GM23248 (cell line): Measurements from ENCODE around the gene ASF1B. TPM values are rescaled to one million over a fixed set of nuclear protein-coding genes. Genes with fewer than 3 reads are reported as not detected.
"Not testable (repeated sequence)": the region's sequence is repeated elsewhere in the genome, so short reads cannot be mapped to it uniquely, and the experiment has no call there.

Experiments
- DNase-seq: peaks from one replicate; pipeline ENCODE4 v3.0.0-alpha.2; 2015
- H2AFZ ChIP-seq: fragments of 200-600 bp; sonication (generic); 2 replicates; pipeline ENCODE4 v1.6.1; 2016; ENCODE audit warnings: antibody characterized with exemption
- H3F3A ChIP-seq: fragments of 200-600 bp; sonication (generic); 2 replicates; pipeline ENCODE4 v1.6.1; 2016; ENCODE audit warnings: mild to moderate bottlenecking, antibody characterized with exemption, mixed run types; ENCODE audit not compliant: insufficient read depth
- H3K27ac ChIP-seq: fragments of 200-600 bp; sonication (generic); 2 replicates; pipeline ENCODE4 v1.5.1; 2016; ENCODE audit warnings: mild to moderate bottlenecking
- H3K27me3 ChIP-seq: fragments of 200-600 bp; sonication (generic); replicated peaks from 2 replicates; pipeline ENCODE4 v1.6.1; 2016; ENCODE audit warnings: mild to moderate bottlenecking; ENCODE audit not compliant: insufficient read depth
- H3K36me3 ChIP-seq: fragments of 200-600 bp; sonication (generic); 2 replicates; pipeline ENCODE4 v1.6.1; 2016; ENCODE audit warnings: low read depth, mild to moderate bottlenecking
- H3K4me1 ChIP-seq: fragments of 200-600 bp; sonication (generic); 2 replicates; pipeline ENCODE4 v1.6.1; 2016; ENCODE audit warnings: mild to moderate bottlenecking; ENCODE audit not compliant: insufficient read depth
- H3K4me2 ChIP-seq: fragments of 200-600 bp; sonication (generic); one replicate; pipeline ENCODE4 v1.6.1; 2016; ENCODE audit warnings: mild to moderate bottlenecking; ENCODE audit not compliant: unreplicated experiment
- H3K4me3 ChIP-seq: fragments of 200-600 bp; sonication (generic); 2 replicates; pipeline ENCODE4 v1.5.1; 2016; ENCODE audit warnings: mild to moderate bottlenecking
- H3K79me2 ChIP-seq: fragments of 200-600 bp; sonication (generic); 2 replicates; pipeline ENCODE4 v1.6.1; 2016; ENCODE audit warnings: mild to moderate bottlenecking; ENCODE audit not compliant: insufficient read depth
- H3K9ac ChIP-seq: fragments of 200-600 bp; sonication (generic); 2 replicates; pipeline ENCODE4 v1.6.1; 2016; ENCODE audit warnings: mild to moderate bottlenecking
- H3K9me2 ChIP-seq: fragments of 200-600 bp; sonication (generic); 2 replicates; pipeline ENCODE4 v1.6.1; 2016; ENCODE audit warnings: mixed run types, mild to moderate bottlenecking, moderate library complexity; ENCODE audit not compliant: insufficient read depth
- H3K9me3 ChIP-seq: fragments of 200-600 bp; sonication (generic); one replicate; pipeline ENCODE4 v1.6.1; 2017; ENCODE audit warnings: low read depth
- H4K20me1 ChIP-seq: fragments of 200-600 bp; sonication (generic); 2 replicates; pipeline ENCODE4 v1.6.0; 2016; ENCODE audit not compliant: insufficient read depth
- EZH2 ChIP-seq: fragments of 200-600 bp; sonication (generic); IDR thresholded peaks from 2 replicates; pipeline ENCODE4 v1.6.1; 2018; ENCODE audit warnings: antibody characterized with exemption, mild to moderate bottlenecking; ENCODE audit not compliant: insufficient read depth, poor library complexity, severe bottlenecking
- EZH2phosphoT487 ChIP-seq: fragments of 200-600 bp; sonication (generic); IDR thresholded peaks from 2 replicates; pipeline ENCODE4 v1.6.1; 2018; ENCODE audit warnings: antibody characterized with exemption, moderate library complexity, mild to moderate bottlenecking, low read depth; ENCODE audit not compliant: insufficient read depth
- WGBS, 2 experiments: methylation state at CpG; one replicate each; pipeline ENCODE4 v1.1.6; 2015 to 2017; ENCODE audit warnings: low lambda C conversion rate in 2 of 2, low coverage in 1 of 2; ENCODE audit errors: missing lambda C conversion rate in 2 of 2; 5-methylcytosine and 5-hydroxymethylcytosine counted together
- in situ Hi-C: fragments of 300-500 bp; cut with MboI; formaldehyde crosslinking; loops from 2 replicates; pipeline ENCODE4 v1.15.0; 2020
- polyA plus RNA-seq: library from polyadenylated mRNA; unstranded; fragments of >200 nt; fragmentation: Nextera tagmentation; extraction: Ambion mirVana; gene quantifications from 2 replicates; pipeline ENCODE4 v1.2.1, GENCODE V29; 2016
- total RNA-seq: library from RNA; depleted of rRNA; stranded (reverse); fragments of >200 nt; shearing (Covaris generic); gene quantifications from 2 replicates; pipeline ENCODE4 v1.2.3, GENCODE V29; 2014; rRNA removed

ASF1B gene
- 7.6 and 11.2 TPM in 2 replicates for total RNA-seq
- polyA plus RNA-seq = 18.0 and 19.0 TPM in 2 replicates

- no peaks in the 10 kb centered on the region for H4K20me1 ChIP-seq
- peaks cover 16% of the 10 kb centered on the region for H3K4me1 ChIP-seq
- H3K79me2 ChIP-seq = peaks cover 18% of the 10 kb centered on the region
- peaks cover 9% of the 10 kb centered on the region for H3F3A ChIP-seq
- no peaks in the 10 kb centered on the region for H3K9me2 ChIP-seq
- H2AFZ ChIP-seq = peak within 1 kb of the TSS; percentile 92
- H3K9me3 ChIP-seq = no peaks in the 10 kb centered on the region
- peak within 1 kb of the TSS; percentile 78 for H3K4me3 ChIP-seq
- peak within 1 kb of the TSS; percentile 82 for H3K4me2 ChIP-seq
- peak; percentile 100 for DNase-seq
- WGBS, 2 experiments = 1% methylated on average over 67 to 73 of the region's 78 CpGs
- no peaks in the 10 kb centered on the region for H3K36me3 ChIP-seq
- peak within 1 kb of the TSS; percentile 83 for H3K9ac ChIP-seq
- TF ChIP-seq EZH2phosphoT487 (no peak), EZH2 (no peak)
- in situ Hi-C loops = no loop called here
- no peaks in the 10 kb centered on the region for H3K27me3 ChIP-seq
- peak within 1 kb of the TSS; percentile 76 for H3K27ac ChIP-seq
Measured at GRCh38 chr19:14136509-14137281, at the start of gene ASF1B. Gene ASF1B (minus strand): TSS chr19:14136589. CDS start chr19:14136456, 133 bp downstream.

- H3K4me3 ChIP-seq, H2AFZ ChIP-seq, H3K4me2 ChIP-seq, H3K4me1 ChIP-seq, H3K27me3 ChIP-seq, DNase-seq, H3K9me3 ChIP-seq, H3K9me2 ChIP-seq, H3F3A ChIP-seq, in situ Hi-C loops, H3K36me3 ChIP-seq, H3K9ac ChIP-seq, H3K27ac ChIP-seq, H4K20me1 ChIP-seq, H3K79me2 ChIP-seq: not testable (repeated sequence)
- WGBS, 2 experiments = 83 to 85% methylated on average over 1 of the region's 1 CpG
Measured at GRCh38 chr19:14185691-14186090, 49.3 kb upstream of the ASF1B start.

GRCh38 chr19:14185158-14185557 is 48.8 kb upstream of the ASF1B start:
- Histone ChIP-seq H3F3A (no peaks in the 10 kb centered on the region), H4K20me1 (no peaks in the 10 kb centered on the region), H3K36me3 (no peaks in the 10 kb centered on the region), H3K4me3 (no peak overlapping the region), H2AFZ (no peak overlapping the region), H3K4me2 (no peak overlapping the region), H3K79me2 (no peaks in the 10 kb centered on the region), H3K9me2 (no peaks in the 10 kb centered on the region), H3K9me3 (no peaks in the 10 kb centered on the region), H3K9ac (no peak overlapping the region), H3K4me1 (no peaks in the 10 kb centered on the region), H3K27me3 (no peaks in the 10 kb centered on the region), H3K27ac (no peak overlapping the region)
- 93 to 94% methylated on average over 5 of the region's 5 CpGs for WGBS, 2 experiments
- DNase-seq = no peak
- in situ Hi-C loops = no loop called here
- no peak for TF ChIP-seq EZH2
- TF ChIP-seq EZH2phosphoT487 = no peak

GRCh38 chr19:14183741-14184350 is 47.5 kb upstream of the ASF1B start:
- Histone ChIP-seq H3K79me2 (no peaks in the 10 kb centered on the region), H3K9me2 (no peaks in the 10 kb centered on the region), H3K36me3 (no peaks in the 10 kb centered on the region), H3K4me1 (no peaks in the 10 kb centered on the region), H3K9me3 (no peaks in the 10 kb centered on the region), H3F3A (no peaks in the 10 kb centered on the region), H3K4me3 (no peak overlapping the region), H3K4me2 (no peak overlapping the region), H3K9ac (no peak overlapping the region), H2AFZ (no peak overlapping the region), H3K27me3 (no peaks in the 10 kb centered on the region), H4K20me1 (no peaks in the 10 kb centered on the region), H3K27ac (no peak overlapping the region)
- TF ChIP-seq EZH2 = no peak
- TF ChIP-seq EZH2phosphoT487 = no peak
- in situ Hi-C loops = no loop called here
- no peak for DNase-seq
- WGBS, 2 experiments = 72 to 76% methylated on average over 13 to 14 of the region's 14 CpGs
